ENCODE data around the gene SEC22C.

The SEC22C gene

GRCh38 chr3:42511201-42511600 lies 70.6 kb downstream of the SEC22C start:
- no peak for DNase-seq (ENCODE audit: low spot score)

- no peak for DNase-seq (ENCODE audit: low spot score)
Observed at GRCh38 chr3:42510325-42510724, 71.4 kb downstream of the SEC22C start.

- no peak for DNase-seq (ENCODE audit: low spot score)
Observed at GRCh38 chr3:42509111-42509510, 72.7 kb downstream of the SEC22C start.

- DNase-seq (ENCODE audit: low spot score) = no peak
Observed at GRCh38 chr3:42508562-42508961, 73.2 kb downstream of the SEC22C start.

- DNase-seq (ENCODE audit: low spot score) = no peak
Observed at GRCh38 chr3:42507761-42508335, 73.9 kb downstream of the SEC22C start.

- DNase-seq (ENCODE audit: low spot score) = peak; percentile 10
Observed at GRCh38 chr3:42507252-42507651, 74.5 kb downstream of the SEC22C start.

- no peak for DNase-seq (ENCODE audit: low spot score)
Observed at GRCh38 chr3:42505849-42506410, 75.8 kb downstream of the SEC22C start.

- DNase-seq (ENCODE audit: low spot score) = no peak
Observed at GRCh38 chr3:42505128-42505848, 76.5 kb downstream of the SEC22C start.

- DNase-seq (ENCODE audit: low spot score) = no peak
Observed at GRCh38 chr3:42504334-42505127, 77.2 kb downstream of the SEC22C start.

GRCh38 chr3:42503957-42504333 lies 77.8 kb downstream of the SEC22C start:
- DNase-seq (ENCODE audit: low spot score) = no peak

GRCh38 chr3:42503251-42503924 lies 78.4 kb downstream of the SEC22C start:
- no peak for DNase-seq (ENCODE audit: low spot score)

- peak; percentile 80 for DNase-seq (ENCODE audit: low spot score)
Observed at GRCh38 chr3:42502429-42503250, 79.1 kb downstream of the SEC22C start, which contains the start of gene VIPR1. TSS of gene VIPR1 (plus strand) at chr3:42502643. CDS start at chr3:42502736, 93 bp downstream.

- DNase-seq (ENCODE audit: low spot score) = peak; percentile 54
Observed at GRCh38 chr3:42501681-42502428, 79.9 kb downstream of the SEC22C start.

- no peak for DNase-seq (ENCODE audit: low spot score)
Observed at GRCh38 chr3:42501321-42501680, 80.5 kb downstream of the SEC22C start.

GRCh38 chr3:42500909-42501308 lies 80.9 kb downstream of the SEC22C start:
- DNase-seq (ENCODE audit: low spot score) = no peak

GRCh38 chr3:42500091-42500490 lies 81.7 kb downstream of the SEC22C start:
- DNase-seq (ENCODE audit: low spot score) = no peak

GRCh38 chr3:42499478-42499871 lies 82.3 kb downstream of the SEC22C start:
- DNase-seq (ENCODE audit: low spot score) = no peak

- no peak for DNase-seq (ENCODE audit: low spot score)
Observed at GRCh38 chr3:42498791-42499477, 82.8 kb downstream of the SEC22C start.

GRCh38 chr3:42498034-42498433 lies 83.7 kb downstream of the SEC22C start:
- DNase-seq (ENCODE audit: low spot score) = no peak

Data from kidney tubule cell (primary cell).